Measurements from ENCODE around the gene IFT172. TPM values are rescaled to one million over a fixed set of nuclear protein-coding genes. Genes with fewer than 3 reads are reported as not detected.

IFT172 gene
- total RNA-seq, 4 donors from 2014 or later, result 12.1 to 29.7 (median 25.0) TPM

DNA sequence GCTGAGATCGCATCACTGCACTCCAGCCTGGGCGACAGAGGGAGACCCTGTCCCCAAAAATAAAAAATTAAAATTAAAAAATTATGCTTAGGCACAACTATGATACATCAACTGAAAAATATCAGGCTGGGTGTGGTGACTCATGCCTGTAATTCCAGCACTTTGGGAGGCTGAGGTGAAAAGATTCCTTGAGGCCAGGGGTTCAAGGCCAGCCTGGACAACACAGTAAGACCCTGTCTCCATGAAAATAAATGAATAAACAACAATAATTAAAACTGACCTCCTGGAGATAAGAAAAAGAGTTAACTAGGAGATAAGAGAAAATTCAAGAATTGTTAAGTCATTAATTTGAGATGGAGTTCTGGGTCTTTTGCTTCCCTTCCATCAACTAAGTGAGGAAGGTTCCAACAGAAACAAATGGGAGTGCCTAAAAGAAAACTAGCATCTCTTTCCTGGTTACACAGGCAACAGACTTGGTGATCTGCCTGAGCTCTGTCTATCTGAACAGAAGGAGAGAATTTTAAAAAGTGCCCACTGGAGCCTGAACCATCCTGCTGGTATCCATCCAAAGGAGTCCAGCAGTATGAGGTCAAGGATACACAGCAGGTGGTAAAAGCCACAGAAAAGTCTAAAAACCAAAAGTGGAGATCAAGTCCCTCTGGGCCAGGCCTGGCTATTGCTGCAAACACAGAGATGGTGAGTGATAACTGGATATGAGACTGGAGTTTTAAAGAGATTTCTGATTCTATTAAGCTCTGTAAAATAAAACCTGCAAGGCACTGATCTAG lies 89.0 kb downstream of the IFT172 start:
- no peaks in the 10 kb centered on the region for H3K27me3 ChIP-seq
- H3K36me3 ChIP-seq, result peaks cover 0 to 8% (median 4%) of the 10 kb centered on the region in 4 donors
- intact Hi-C loops (cut with DNase I), result no loop called here
- TF ChIP-seq POLR2AphosphoS5 (IDR thresholded peaks at IDR 0.05), result no peak
- no peak for TF ChIP-seq CTCF (IDR thresholded peaks at IDR 0.05)
- no peak for TF ChIP-seq EP300 (IDR thresholded peaks at IDR 0.05)
- TF ChIP-seq POLR2A (IDR thresholded peaks at IDR 0.05; ENCODE audit: low read depth), result no peak
- DNase-seq (ENCODE audit: extremely low spot score), result no peak
- no peaks in the 10 kb centered on the region for H3K9me3 ChIP-seq
- H3K4me1 ChIP-seq, result peaks cover 0 to 4% (median 2%) of the 10 kb centered on the region in 4 donors
- 100% methylated on average over 2 of the region's 2 CpGs for WGBS
- no peak overlapping the region for H3K27ac ChIP-seq (replicated peaks in 1 of 4)
- no peak overlapping the region for H3K4me3 ChIP-seq

DNA sequence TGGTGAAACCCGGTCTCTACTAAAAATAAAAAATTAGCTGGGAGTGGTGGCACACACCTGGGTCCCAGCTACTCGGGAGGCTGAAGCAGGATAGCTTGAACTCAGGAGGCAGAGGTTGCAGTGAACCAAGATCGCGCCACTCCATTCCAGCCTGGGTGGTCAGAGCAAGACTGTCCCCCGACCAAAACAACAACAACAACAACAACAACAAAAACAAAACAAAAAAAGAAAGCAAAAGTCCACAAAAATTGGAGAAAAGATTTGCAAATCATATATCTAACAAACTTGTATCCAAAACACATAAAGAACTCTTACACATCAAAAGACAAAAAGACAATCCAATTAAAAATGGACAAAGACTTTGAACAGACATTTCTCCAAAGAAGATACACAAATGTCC lies 90.6 kb downstream of the IFT172 start:
- H3K36me3 ChIP-seq, result peaks cover 0 to 8% (median 0%) of the 10 kb centered on the region in 4 donors
- peaks cover 0 to 4% (median 2%) of the 10 kb centered on the region in 4 donors for H3K4me1 ChIP-seq
- TF ChIP-seq POLR2A (IDR thresholded peaks at IDR 0.05; ENCODE audit: low read depth) (no peak), POLR2AphosphoS5 (IDR thresholded peaks at IDR 0.05) (no peak), CTCF (IDR thresholded peaks at IDR 0.05) (no peak), EP300 (IDR thresholded peaks at IDR 0.05) (no peak)
- no peak for DNase-seq (ENCODE audit: extremely low spot score)
- no peak overlapping the region for H3K27ac ChIP-seq (replicated peaks in 1 of 4)
- intact Hi-C loops (cut with DNase I), result no loop called here
- no peak overlapping the region for H3K4me3 ChIP-seq
- no peaks in the 10 kb centered on the region for H3K9me3 ChIP-seq
- 92% methylated on average over 5 of the region's 5 CpGs for WGBS
- H3K27me3 ChIP-seq, result no peaks in the 10 kb centered on the region

Small RNAs within 50 kb of the gene (small RNA-seq; reads per million reads assigned to genes)
- gene RNU6-986P, result 0 reads per million in 3 donors

Other genes starting within 250 kb of the IFT172 start
- gene SLC30A3, start 226.7 kb downstream of the IFT172 start, total RNA-seq, result not detected
- gene DNAJC5G, start 214.3 kb downstream of the IFT172 start, total RNA-seq, result under 1 TPM in 1 of 4 donors, not detected in 3; 0.42 TPM
- under 1 TPM in 1 of 4 donors, not detected in 3; 0.32 TPM for gene TRIM54, start 207.3 kb downstream of the IFT172 start, total RNA-seq
- 1 to 10 TPM; 1.8 to 6.1 (median 3.3) TPM for gene UCN, start 181.3 kb downstream of the IFT172 start, total RNA-seq
- 10 to 100 TPM; 46.7 to 70.2 (median 60.6) TPM for gene MPV17, start 166.6 kb downstream of the IFT172 start, total RNA-seq
- gene GTF3C2, start 133.0 kb downstream of the IFT172 start, total RNA-seq, result 10 to 100 TPM; 27.5 to 44.3 (median 31.6) TPM
- 10 to 100 TPM; 39.0 to 50.1 (median 44.9) TPM for gene EIF2B4, start 119.4 kb downstream of the IFT172 start, total RNA-seq
- gene SNX17, start 119.1 kb downstream of the IFT172 start, total RNA-seq, result 100 to 1,000 TPM in 3 of 4 donors, 10 to 100 TPM in 1; 84.7 to 151 (median 124) TPM
- gene ZNF513, start 109.0 kb downstream of the IFT172 start, total RNA-seq, result 10 to 100 TPM in 3 of 4 donors, 1 to 10 TPM in 1; 8.3 to 14.5 (median 11.4) TPM
- gene PPM1G, start 80.2 kb downstream of the IFT172 start, total RNA-seq, result 10 to 100 TPM; 46.1 to 71.8 (median 62.7) TPM
- 10 to 100 TPM; 74.8 to 96.0 (median 85.8) TPM for gene NRBP1, start 61.1 kb downstream of the IFT172 start, total RNA-seq
- under 1 TPM in 1 of 4 donors, not detected in 3; 0.45 TPM for gene KRTCAP3, start 47.4 kb downstream of the IFT172 start, total RNA-seq
- gene FNDC4, start 5.5 kb upstream of the IFT172 start, total RNA-seq, result 10 to 100 TPM in 2 of 4 donors, 1 to 10 TPM in 2; 3.3 to 12.6 (median 9.8) TPM
- under 1 TPM in 1 of 4 donors, not detected in 3; 0.23 TPM for gene GCKR, start 7.1 kb upstream of the IFT172 start, total RNA-seq
- 10 to 100 TPM; 29.5 to 39.3 (median 33.7) TPM for gene ZNF512, start 93.3 kb upstream of the IFT172 start, total RNA-seq
- gene CCDC121, start 139.3 kb upstream of the IFT172 start, total RNA-seq, result 1 to 10 TPM; 2.7 to 6.2 (median 5.2) TPM
- gene GPN1, start 139.3 kb upstream of the IFT172 start, total RNA-seq, result 10 to 100 TPM; 18.8 to 28.1 (median 22.7) TPM
- 10 to 100 TPM; 18.5 to 23.1 (median 20.7) TPM for gene SUPT7L, start 173.9 kb upstream of the IFT172 start, total RNA-seq
- gene SLC4A1AP, start 174.1 kb upstream of the IFT172 start, total RNA-seq, result 10 to 100 TPM; 16.7 to 22.8 (median 20.1) TPM

All from esophagus muscularis mucosa (tissue), 4 donors.